HEK293 (cell line): ENCODE data around the gene CAPN1.

Source experiments
- OSR2 ChIP-seq: fragments of 450-650 bp; formaldehyde crosslinking; IDR thresholded peaks from 2 replicates; pipeline ENCODE4 v1.5.1; 2016; ENCODE audit warnings: missing biosample characterization, missing genetic modification characterization
- TCF7L2 ChIP-seq: IDR thresholded peaks from 2 replicates; pipeline ENCODE4 v1.6.1; 2011; ENCODE audit warnings: low read depth, mild to moderate bottlenecking, inconsistent platforms, low read length, moderate library complexity, borderline replicate concordance
- YY1 ChIP-seq: fragments of 450-650 bp; formaldehyde crosslinking; IDR thresholded peaks from 2 replicates; pipeline ENCODE4 v1.5.1; 2018; ENCODE audit warnings: missing biosample characterization, missing genetic modification characterization
- ZFP3 ChIP-seq: fragments of 450-650 bp; formaldehyde crosslinking; IDR thresholded peaks from 2 replicates; pipeline ENCODE4 v1.5.1; 2016; ENCODE audit warnings: low read depth, missing biosample characterization, missing genetic modification characterization
- ZNF10 ChIP-seq: fragments of 450-650 bp; formaldehyde crosslinking; IDR thresholded peaks from 2 replicates; pipeline ENCODE4 v1.5.1; 2017; ENCODE audit warnings: missing biosample characterization, missing genetic modification characterization
- ZNF24 ChIP-seq: fragments of 450-650 bp; formaldehyde crosslinking; IDR thresholded peaks from 2 replicates; pipeline ENCODE4 v1.5.1; 2016; ENCODE audit warnings: missing biosample characterization, missing genetic modification characterization
- ZNF776 ChIP-seq: fragments of 450-650 bp; formaldehyde crosslinking; IDR thresholded peaks from 2 replicates; pipeline ENCODE4 v1.5.0; 2017; ENCODE audit warnings: missing biosample characterization, missing genetic modification characterization, borderline replicate concordance
- ZNF777 ChIP-seq: fragments of 450-650 bp; formaldehyde crosslinking; IDR thresholded peaks from 2 replicates; pipeline ENCODE4 v1.5.1; 2017; ENCODE audit warnings: missing biosample characterization, missing genetic modification characterization, borderline replicate concordance
- TF ChIP-seq, protein P1 (sequence below): fragments of 450-650 bp; formaldehyde crosslinking; IDR thresholded peaks from 2 replicates; pipeline ENCODE4 v1.5.1; 2016; ENCODE audit warnings: missing biosample characterization, missing genetic modification characterization
- TF ChIP-seq, protein P2 (sequence below): fragments of 450-650 bp; formaldehyde crosslinking; conservative IDR thresholded peaks from 2 replicates; pipeline ENCODE4 v1.5.1; 2016; ENCODE audit warnings: low read depth, missing biosample characterization, missing genetic modification characterization
- TF ChIP-seq, protein P3 (sequence below): fragments of 450-650 bp; formaldehyde crosslinking; IDR thresholded peaks from 2 replicates; pipeline ENCODE4 v1.5.1; 2016; ENCODE audit warnings: missing biosample characterization, missing genetic modification characterization
- TF ChIP-seq, protein P4 (sequence below): fragments of 450-650 bp; formaldehyde crosslinking; optimal IDR thresholded peaks from 2 replicates; pipeline ENCODE3; 2016; ENCODE audit warnings: missing biosample characterization, mild to moderate bottlenecking, missing genetic modification characterization
- TF ChIP-seq, protein P5 (sequence below): fragments of 450-650 bp; formaldehyde crosslinking; IDR thresholded peaks from 2 replicates; pipeline ENCODE4; 2016; ENCODE audit warnings: missing biosample characterization, missing genetic modification characterization
- TF ChIP-seq, protein P6 (sequence below): sonication (generic); formaldehyde crosslinking; IDR thresholded peaks from 2 replicates; pipeline ENCODE4 v1.8.1; 2022; ENCODE audit warnings: mild to moderate bottlenecking, moderate library complexity, missing genetic modification reagents

DNA sequence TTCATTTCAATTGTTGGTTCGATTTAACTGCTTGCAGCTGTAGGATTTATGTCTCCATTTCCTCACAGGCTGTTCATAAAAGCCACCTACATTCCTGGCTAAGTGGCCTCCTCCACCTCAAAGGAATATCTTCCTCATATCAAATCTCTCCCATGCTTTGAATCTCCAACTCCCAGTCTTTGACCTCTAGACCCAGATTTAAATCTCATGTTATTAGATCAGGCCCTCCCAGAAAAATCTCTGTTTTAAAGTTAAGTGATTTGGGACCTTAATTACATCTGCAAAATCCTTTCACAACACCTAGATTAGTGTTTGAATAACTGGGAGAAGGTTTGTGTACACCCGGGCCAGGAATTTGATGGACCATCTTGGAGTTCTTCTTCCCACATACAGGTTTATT, 46.2 kb downstream of the CAPN1 start:
- TF ChIP-seq ZNF24 (tag by site-specific recombination) (no peak), ZFP3 (no peak), OSR2 (tag by site-specific recombination) (no peak), ZNF777 (tag by site-specific recombination) (no peak), ZNF776 (tag by site-specific recombination) (no peak), ZNF10 (tag by site-specific recombination) (no peak), TCF7L2 (no peak), YY1 (no peak)
- TF ChIP-seq, protein P1, sequence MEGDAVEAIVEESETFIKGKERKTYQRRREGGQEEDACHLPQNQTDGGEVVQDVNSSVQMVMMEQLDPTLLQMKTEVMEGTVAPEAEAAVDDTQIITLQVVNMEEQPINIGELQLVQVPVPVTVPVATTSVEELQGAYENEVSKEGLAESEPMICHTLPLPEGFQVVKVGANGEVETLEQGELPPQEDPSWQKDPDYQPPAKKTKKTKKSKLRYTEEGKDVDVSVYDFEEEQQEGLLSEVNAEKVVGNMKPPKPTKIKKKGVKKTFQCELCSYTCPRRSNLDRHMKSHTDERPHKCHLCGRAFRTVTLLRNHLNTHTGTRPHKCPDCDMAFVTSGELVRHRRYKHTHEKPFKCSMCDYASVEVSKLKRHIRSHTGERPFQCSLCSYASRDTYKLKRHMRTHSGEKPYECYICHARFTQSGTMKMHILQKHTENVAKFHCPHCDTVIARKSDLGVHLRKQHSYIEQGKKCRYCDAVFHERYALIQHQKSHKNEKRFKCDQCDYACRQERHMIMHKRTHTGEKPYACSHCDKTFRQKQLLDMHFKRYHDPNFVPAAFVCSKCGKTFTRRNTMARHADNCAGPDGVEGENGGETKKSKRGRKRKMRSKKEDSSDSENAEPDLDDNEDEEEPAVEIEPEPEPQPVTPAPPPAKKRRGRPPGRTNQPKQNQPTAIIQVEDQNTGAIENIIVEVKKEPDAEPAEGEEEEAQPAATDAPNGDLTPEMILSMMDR (tag by site-specific recombination) = no peak
- TF ChIP-seq, protein P2, sequence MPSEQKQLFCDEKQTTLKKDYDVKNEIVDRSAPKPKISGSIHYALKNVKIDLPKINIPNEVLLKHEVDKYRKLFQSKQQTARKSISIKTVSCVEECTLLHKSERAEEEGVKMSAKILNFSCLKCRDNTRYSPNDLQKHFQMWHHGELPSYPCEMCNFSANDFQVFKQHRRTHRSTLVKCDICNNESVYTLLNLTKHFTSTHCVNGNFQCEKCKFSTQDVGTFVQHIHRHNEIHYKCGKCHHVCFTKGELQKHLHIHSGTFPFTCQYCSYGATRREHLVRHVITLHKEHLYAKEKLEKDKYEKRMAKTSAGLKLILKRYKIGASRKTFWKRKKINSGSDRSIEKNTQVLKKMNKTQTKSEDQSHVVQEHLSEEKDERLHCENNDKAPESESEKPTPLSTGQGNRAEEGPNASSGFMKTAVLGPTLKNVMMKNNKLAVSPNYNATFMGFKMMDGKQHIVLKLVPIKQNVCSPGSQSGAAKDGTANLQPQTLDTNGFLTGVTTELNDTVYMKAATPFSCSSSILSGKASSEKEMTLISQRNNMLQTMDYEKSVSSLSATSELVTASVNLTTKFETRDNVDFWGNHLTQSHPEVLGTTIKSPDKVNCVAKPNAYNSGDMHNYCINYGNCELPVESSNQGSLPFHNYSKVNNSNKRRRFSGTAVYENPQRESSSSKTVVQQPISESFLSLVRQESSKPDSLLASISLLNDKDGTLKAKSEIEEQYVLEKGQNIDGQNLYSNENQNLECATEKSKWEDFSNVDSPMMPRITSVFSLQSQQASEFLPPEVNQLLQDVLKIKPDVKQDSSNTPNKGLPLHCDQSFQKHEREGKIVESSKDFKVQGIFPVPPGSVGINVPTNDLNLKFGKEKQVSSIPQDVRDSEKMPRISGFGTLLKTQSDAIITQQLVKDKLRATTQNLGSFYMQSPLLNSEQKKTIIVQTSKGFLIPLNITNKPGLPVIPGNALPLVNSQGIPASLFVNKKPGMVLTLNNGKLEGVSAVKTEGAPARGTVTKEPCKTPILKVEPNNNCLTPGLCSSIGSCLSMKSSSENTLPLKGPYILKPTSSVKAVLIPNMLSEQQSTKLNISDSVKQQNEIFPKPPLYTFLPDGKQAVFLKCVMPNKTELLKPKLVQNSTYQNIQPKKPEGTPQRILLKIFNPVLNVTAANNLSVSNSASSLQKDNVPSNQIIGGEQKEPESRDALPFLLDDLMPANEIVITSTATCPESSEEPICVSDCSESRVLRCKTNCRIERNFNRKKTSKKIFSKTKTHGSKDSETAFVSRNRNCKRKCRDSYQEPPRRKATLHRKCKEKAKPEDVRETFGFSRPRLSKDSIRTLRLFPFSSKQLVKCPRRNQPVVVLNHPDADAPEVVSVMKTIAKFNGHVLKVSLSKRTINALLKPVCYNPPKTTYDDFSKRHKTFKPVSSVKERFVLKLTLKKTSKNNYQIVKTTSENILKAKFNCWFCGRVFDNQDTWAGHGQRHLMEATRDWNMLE (tag by site-specific recombination) = no peak
- TF ChIP-seq, protein P3, sequence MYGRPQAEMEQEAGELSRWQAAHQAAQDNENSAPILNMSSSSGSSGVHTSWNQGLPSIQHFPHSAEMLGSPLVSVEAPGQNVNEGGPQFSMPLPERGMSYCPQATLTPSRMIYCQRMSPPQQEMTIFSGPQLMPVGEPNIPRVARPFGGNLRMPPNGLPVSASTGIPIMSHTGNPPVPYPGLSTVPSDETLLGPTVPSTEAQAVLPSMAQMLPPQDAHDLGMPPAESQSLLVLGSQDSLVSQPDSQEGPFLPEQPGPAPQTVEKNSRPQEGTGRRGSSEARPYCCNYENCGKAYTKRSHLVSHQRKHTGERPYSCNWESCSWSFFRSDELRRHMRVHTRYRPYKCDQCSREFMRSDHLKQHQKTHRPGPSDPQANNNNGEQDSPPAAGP (tag by site-specific recombination) = no peak
- TF ChIP-seq, protein P4, sequence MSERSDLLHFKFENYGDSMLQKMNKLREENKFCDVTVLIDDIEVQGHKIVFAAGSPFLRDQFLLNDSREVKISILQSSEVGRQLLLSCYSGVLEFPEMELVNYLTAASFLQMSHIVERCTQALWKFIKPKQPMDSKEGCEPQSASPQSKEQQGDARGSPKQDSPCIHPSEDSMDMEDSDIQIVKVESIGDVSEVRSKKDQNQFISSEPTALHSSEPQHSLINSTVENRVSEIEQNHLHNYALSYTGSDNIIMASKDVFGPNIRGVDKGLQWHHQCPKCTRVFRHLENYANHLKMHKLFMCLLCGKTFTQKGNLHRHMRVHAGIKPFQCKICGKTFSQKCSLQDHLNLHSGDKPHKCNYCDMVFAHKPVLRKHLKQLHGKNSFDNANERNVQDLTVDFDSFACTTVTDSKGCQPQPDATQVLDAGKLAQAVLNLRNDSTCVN (tag by site-specific recombination) = no peak
- TF ChIP-seq, protein P5, sequence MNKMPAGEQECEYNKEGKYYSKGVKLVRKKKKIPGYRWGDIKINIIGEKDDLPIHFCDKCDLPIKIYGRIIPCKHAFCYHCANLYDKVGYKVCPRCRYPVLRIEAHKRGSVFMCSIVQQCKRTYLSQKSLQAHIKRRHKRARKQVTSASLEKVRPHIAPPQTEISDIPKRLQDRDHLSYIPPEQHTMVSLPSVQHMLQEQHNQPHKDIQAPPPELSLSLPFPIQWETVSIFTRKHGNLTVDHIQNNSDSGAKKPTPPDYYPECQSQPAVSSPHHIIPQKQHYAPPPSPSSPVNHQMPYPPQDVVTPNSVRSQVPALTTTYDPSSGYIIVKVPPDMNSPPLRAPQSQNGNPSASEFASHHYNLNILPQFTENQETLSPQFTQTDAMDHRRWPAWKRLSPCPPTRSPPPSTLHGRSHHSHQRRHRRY = no peak
- TF ChIP-seq, protein P6, sequence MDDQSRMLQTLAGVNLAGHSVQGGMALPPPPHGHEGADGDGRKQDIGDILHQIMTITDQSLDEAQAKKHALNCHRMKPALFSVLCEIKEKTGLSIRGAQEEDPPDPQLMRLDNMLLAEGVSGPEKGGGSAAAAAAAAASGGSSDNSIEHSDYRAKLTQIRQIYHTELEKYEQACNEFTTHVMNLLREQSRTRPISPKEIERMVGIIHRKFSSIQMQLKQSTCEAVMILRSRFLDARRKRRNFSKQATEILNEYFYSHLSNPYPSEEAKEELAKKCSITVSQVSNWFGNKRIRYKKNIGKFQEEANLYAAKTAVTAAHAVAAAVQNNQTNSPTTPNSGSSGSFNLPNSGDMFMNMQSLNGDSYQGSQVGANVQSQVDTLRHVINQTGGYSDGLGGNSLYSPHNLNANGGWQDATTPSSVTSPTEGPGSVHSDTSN (CRISPR knock-in tag) = no peak
